SW 1271 (cell line): Measurements from ENCODE around the gene HOXA2.

Experiments used
- DNase-seq, 2 experiments: peaks; one replicate each; lab custom pipeline; 2025; lab: John Stamatoyannopoulos, UW

The HOXA2 gene

DNA sequence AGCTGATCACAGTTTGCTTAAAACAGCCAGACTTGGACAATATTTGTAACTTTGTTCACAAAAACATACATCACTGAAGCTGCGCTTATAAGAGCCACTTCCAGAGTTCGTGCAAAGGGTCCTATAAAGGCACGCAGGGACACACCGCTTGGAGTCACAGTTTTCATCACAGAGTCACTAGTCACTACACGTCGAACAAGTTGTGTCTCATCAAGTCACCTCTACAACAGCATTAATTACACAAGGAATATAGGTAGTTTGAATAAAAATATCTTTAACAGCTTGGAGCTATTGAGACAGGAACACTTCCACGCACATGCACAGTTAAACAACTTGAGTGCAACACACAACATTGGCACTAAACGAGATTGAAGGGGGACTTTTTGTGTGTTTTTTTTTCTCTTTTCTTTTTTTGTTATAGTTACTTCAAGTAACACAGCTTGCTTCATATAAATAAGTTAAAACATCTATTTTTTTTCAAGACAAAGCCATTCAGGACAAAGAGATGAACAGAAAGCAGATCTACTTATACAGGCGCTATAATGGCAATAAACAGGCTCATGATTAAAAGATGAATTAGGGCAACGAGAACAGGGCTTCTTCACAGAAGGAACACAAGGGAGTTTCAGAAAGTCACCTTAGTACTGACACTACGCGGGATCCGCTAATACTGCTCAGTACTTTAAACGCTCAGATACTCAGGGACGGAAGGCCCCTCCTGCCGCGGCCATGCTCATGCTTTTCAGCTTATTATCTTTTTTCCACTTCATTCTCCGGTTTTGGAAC lies 38.8 kb upstream of the HOXA2 start:
- DNase-seq: no peak

DNA sequence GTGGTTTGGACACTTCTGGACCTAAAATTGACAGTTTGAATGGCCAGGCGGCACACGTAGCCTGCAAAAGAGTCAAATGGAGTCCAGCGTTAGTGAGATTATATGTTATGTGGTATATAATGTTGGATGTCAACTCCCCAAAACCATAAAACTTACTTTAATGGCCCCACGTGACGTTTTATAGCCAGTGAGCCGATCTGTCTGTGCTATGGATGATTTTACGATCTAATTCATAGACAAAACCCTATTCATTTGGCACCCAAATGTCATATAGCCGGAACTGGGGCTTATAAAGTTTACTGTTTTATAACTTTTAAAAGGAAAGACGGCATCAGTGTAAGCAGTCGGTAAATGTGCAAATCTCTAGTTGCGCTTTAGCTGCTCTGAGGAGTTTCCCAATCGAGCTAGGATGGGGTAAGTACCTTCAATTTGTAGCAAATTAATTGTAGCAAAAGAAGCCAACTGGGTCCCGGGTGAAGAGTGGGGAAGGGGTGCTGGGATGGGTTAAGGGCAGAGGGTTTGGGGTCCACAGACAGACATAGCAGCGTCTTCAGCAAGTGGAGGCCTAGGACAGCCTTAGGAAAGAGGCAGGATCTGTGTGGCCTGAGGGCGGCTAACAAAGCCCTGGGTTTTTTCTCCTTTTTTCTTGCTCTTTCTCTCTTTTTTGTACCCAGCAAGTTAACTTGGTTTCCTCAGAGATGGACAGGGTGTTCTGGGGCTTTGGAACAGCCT lies 37.8 kb upstream of the HOXA2 start:
- DNase-seq: no peak

DNA sequence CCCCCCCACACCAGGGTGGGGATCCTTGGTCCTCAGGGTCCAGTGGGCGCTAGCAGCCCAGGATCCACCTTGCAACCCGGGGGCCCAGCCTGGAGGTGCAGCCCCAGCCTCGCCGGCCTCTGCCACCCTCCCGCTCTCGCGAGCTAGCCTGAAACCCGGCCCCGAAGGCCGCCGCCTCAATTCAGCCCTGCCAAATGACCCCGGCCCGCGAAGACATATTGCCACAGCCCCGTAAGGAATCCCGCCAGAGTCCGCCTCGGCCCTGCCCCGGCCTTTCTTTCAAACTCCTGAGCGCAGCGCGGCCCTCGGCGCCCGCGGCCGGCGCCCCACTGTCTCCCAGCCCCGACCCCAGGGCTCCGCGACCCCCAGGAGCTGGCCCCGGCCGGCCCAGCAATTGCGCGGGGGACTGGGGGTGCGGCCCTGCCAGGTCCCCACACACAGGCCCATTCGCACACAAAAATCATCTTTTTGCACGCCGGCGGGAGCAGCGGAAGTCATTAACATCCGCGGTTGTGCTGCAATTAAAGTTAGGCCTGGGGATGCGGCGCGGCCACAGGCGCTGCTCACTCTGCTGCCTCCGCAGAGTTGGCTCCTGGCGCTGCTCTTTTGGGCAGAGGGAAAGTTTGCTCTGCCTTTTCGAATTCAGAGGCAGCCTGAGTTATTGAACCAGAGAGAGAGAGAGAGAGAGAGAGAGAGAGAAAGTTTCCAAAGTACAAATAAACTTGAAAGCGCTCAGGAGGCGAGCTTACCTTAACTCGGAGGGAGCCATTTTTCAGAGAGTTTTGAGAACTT lies 37.0 kb upstream of the HOXA2 start:
- DNase-seq: no peak

DNA sequence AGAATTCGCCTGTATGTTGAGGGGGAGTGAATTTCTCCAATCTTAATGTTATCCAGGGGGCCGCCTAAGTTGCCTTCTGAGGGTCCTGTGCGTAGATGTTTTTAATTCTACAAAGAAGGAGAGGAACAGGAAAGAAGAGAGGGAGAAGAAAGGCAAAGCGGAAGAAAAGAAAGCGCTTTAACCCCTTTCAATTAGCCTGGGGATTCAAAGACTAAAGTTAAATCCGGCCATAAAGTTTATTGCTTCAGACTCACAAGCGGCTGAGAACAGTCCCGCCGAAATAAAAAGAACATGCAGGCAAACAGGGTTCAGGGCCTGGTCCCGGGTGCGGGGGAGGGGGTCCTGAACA lies 36.5 kb upstream of the HOXA2 start:
- DNase-seq: no peak

DNA sequence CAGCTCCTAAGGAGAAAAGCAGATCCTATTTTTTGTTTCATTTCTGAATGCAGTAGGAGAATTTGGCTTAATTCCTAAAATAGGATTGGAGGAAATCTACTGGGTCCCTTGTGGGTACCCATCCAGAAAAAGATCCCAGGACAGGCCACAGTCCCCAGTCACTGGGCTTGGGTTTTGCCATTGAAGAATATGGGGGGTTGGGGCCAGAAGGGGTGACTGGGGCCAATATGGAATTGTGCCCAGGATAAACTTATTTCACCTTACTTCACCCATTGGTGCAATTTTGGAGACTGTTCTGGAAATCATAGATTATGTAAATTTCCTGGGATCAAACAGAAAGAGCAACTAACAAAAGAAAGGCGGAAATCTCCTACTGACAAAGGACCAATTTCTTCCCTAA lies 36.0 kb upstream of the HOXA2 start:
- no peak for DNase-seq

DNA sequence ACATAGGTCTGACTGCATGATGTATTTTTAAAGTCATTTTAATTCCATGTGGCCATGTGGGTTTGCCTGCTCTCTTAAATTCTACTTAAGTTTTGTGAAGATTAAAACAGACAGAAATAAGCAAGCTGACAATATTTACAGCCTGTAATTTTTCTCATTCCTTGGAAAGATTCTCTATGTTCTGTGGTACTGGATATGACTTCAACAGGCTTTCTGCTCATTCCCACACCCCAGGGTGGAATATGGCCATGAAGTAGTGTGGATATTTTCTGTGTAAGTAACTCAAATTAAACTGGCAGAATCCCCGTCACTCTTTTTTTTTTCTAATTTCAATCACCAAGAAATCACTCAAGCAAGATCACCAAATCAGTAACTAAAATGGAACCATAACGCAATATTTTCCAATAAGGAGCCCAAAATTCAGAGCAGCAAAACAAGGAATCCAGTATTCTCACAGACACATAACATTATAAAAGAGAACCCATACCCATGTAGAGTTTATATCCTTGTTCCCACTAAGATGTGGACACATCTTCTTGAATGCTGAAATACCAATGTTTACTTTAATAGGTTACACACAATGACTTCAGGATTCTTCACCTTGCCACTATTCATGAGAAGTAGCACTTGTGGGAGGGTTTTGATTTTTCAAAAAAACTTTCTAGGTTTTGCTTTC lies 35.3 kb upstream of the HOXA2 start:
- DNase-seq: no peak

DNA sequence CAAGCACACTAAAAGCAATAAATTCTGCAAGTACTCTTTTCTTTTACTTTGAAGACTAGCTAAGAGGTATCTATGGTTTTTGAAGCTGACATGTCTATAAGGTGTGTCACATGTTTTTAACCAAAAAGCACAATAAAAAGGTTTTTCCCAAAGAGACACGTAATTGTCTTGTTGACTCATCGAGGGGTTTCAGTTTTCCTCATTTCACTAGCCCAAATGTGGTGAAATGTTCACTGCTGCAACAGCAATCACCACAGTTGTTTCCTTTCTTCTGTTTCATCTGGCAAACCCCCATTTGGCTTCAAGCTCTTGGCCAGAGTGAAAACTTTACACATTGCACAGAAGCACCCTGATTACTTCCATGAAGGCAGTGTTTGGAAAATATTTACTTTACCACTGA lies 31.9 kb upstream of the HOXA2 start:
- no peak for DNase-seq

DNA sequence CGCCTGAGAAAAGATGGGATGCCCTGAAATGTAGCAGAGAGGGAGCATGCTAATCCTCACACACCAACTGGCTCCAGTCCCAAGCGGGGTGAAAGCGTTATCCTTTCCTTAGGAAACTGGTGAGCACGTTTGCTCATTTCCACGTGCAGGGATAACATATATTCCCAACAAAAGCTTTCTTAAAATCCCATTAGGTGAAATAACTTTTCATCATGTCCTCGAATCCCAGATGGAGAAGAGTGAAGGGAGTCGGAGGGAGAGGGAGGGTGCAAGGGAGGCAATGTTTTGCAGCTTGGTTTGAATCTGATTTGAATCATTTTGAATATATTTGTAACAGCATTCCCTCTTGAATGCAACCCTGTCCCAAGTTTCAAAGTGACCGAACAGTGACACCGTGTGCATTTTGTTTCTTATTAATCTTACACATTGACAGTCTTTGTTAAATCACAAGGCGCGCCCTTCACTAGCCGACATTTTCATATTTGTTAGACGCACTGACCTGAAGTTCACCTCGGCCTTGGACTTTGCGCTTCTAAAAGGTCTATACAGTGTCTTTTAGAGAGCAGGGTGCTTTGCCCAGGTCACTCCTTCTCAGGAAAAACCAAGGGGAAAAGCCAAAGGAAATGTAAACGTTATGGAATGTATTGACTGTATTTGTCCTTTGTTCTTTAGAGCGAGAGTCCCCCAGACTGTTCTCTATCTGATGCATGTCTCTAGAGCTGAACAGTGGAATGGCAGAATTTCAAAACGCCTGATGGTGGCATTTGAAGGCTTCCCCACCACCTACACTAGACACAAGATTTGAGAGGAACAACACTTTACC lies 31.1 kb upstream of the HOXA2 start:
- DNase-seq: no peak

DNA sequence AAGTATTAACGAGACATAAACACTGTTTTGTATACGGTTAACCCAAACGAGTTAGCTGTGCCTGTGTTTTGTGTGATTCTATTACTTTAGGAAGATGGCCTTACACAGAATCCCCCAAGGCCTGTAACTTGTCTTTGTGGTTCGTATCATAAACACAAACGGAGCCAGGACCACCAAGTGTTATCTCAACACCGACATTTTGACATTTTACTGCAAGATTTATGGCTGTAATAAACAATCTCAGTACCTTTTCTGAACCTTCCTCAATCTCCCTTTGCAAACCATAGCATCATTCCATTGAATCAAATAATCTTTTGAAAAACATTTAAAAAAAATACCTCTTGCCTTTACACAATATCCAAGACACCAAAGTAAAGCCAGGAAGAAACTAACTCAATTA lies 30.5 kb upstream of the HOXA2 start:
- no peak for DNase-seq

DNA sequence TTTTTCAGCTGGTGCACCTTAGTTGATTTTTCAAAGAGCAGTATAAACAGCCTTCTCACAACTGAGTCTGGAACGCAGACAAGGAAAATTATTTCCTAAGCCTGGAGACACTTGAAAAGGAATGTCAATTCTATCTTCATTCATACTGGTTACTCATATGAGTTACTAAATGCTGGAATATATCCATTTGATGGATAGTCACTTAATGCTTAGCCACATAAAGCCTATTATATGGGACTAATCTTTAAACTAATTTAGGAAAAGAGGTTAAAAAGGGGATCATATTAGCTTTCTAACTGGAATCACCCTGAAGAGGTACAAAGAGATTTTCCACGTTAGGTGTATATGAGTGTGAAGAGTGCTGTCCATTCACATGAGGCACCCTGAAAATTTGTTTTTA lies 29.7 kb upstream of the HOXA2 start:
- DNase-seq: no peak

DNA sequence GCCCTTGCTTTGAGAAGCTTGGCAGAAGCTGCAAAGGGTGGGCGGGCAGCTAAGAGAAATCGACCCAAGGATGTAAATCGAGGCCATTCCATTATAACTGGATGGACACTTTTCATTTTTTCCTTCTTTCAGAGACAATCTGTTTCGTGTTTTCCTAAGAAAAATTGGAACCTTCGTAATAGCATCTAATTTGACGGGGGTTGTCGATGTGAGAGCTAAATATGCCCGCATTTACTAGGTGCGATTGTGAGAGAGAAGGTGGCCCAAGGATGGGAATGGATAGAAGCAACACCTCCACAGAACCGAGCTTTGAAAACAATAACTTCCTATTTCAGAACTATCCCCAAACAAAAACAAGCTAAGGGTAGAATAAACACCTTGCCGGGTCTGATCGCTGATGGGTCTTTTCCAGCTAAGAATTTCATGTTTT lies 28.9 kb upstream of the HOXA2 start:
- no peak for DNase-seq

DNA sequence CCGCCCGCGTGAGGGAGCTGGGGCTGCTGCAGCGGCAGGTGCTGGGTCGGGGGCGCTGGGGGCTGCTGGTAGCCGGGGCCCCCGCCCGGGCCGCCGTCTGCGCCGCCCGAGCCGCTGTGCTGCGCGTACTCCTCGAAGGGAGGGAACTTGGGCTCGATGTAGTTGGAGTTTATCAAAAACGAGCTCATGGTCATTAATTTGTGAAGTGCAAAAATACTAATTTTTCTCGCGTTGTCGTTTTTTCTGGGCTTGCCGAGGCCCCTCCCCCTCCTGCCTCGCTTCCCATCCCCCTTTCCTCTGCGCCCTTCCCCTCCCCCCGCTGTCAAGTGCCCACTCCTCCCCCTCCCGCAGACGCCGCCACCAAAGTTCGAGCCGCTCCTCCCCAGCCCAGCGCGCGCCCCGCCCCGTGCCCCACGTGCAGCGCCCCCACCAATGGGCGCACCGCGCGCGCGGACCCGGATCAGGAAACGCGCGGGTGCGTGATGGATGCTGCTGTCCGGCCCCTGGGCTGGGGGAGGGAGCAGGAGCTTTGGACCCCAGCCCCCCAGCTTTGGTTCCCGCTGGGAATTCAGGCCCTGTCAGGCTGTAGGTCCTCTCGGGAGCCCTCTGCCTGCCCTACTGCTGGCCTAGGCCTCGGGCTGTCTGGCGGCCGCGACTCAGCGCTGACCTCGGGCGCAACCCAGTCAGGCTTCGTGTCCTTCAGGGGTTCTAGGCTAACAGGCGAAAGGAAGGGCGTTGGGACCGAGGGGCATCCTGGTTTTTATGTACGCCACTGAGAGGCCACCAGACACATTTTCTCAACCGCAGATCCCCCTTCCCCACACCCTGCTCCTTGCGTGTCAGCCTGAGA lies 28.3 kb upstream of the HOXA2 start, which contains the start of gene HOXA4:
Gene HOXA4 (minus strand): TSS at position 218 of the 850 bp plus-strand sequence. CDS start 24 bp downstream, at position 194.
- DNase-seq: peak; percentile 53 to 78

DNA sequence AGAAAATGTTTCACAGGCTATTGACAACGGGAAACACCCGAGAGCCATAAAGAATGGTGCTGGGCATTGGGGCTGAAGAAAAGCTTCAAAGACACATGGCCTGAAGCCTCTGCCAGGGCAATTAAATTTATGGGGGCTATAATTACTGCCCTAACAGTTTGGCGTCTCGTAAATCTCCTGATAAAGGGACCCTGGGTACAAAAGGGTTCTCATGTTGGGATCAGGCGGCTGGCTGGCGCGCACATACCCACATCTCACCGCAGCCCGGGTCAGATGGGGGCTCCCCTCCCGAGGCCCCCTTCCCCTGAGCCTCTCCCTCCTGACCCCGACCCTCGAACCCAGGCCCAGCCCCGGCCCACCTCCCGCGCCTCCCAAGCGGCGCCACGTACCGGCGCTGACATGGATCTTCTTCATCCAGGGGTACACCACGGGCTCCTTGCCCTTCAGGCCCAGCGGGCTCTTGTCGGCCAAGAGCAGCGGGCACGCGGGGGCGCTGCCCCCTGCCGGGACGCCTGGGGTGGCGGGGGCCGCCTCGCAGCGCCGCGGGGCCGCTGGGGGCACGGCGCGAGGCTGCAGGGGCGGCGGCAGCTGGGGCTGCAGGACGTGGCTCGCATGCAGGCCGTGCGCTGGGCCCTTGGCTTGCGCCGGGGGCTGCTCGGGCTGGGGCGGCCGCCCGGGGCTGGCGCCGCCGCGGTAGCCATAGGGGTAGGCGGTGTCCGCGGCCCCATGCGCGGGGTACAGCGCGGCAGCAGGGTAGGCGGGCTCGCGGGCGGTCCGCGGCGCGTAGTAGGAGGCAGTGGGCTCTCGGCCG lies 27.5 kb upstream of the HOXA2 start:
- DNase-seq: no peak

DNA sequence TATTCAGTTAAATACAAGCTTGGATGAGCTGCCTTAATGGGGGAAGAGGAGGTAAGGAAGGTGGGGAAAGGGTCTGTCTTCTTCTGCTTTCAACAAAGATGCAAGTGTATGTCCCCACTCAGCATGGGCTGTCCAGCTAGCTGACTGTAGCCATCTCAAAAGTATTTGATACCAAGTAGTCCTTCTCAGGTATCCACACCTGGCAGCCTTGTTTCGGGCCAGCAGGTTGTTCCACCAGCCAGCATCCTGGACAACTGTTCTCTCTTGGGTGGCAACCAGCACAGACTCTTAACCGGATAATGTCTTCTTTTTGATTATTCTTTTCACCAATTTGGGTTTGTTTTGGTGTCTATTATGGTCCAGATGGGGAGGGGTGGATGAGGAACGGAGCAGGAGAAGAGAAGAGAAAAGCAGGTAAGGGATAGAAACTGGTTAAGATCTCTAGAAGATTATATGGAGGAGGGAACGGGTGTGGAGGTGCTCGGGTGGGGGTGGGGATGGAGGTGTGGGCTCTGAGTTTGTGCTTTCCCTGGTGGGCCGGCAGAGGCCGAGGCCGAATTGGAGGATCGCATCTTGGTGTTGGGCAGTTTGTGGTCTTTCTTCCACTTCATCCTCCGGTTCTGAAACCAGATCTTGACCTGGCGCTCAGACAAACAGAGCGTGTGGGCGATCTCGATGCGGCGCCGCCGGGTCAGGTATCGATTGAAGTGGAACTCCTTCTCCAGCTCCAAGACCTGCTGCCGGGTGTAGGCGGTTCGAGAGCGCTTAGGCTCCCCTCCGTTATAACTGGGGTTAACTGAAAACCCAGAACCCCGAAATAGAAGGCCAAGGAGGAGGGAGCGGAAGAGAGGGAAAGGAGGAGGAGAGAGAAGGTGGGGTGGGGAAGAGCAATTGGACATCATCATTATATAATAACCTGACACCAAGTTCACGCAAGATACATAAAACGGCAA lies 26.6 kb upstream of the HOXA2 start:
- no peak for DNase-seq

DNA sequence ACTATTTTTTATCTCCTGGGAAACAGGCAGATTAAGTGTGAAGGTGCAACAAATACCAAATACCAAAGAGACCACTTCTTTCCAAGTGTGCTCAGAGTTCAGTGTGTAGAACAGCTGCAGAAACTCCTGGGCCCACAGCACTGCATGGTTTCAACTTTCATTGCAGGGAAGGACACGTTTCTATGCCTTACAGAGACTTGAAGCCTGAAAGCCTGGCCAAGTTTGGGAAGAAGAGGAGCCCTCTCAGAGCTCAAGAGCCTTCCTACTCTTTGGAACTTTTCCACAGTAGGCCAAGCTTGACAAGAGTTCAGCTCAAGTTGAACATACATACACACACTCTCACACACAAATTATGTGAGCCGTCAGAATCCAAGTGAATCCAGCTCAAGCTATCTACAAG lies 25.6 kb upstream of the HOXA2 start:
- DNase-seq: no peak

DNA sequence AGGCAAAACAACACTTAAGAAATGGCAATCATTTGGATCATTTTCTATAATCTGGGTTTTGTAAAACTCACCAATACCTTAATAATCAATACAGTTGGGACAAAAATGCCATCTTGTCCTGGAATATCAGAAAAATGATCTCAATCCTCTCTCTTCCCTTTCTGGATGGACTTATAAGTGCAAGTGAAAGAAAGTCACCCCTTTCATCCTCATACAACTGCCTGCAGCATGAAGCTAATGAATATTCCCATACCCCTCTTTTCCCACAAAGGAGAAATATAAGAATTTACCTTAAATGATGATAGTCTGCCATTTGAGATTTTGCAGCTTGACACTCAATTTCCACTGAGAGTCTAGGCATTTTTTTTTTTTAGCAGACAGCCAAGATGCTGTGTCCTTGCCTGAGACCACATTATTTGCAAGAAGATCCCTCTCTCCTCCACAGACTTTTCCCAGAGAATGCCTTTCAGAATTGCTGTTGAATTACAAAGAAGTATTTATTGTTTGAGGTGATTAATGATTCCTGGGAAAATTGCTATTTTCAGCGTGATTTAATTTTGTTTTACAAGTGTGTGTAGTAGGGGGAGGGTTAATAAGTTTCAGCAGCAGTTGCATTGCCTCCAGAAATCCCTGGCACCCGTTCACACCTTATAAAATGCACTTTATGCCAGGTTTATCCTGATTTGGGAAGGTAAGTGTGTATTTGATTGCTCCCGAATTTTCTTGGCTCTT lies 24.3 kb upstream of the HOXA2 start:
- no peak for DNase-seq

DNA sequence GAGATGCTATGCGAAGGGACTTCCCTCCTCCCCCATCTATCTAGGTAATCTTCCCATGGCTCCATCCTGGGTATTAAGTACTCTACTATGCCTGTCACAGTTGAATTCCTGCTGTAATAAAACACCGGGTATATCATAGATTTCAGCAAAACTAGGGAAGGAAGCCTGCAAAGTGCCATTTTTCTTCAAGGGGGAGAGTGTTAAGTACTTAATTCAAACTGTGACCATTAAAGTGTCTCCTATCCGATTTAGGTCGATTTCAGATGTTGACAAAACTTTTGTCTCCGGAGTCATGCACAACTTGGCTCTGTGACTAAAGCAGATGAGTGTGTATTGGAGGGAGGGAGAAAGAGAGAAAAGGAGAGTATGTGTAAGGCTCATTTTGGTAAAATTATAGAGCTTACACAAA lies 23.5 kb upstream of the HOXA2 start:
- no peak for DNase-seq
